Measurements from ENCODE around the gene SKIL. TPM values are rescaled to one million over a fixed set of nuclear protein-coding genes. Genes with fewer than 3 reads are reported as not detected.

SKIL gene
- total RNA-seq, 1 experiment from 2014 or later = 34.8 TPM

GRCh38 chr3:170350515-170351413 is 6.8 kb upstream of the SKIL start:
- no peak for DNase-seq (ENCODE audit: low read depth)

GRCh38 chr3:170352936-170353335 is 4.6 kb upstream of the SKIL start:
- no peak for DNase-seq (ENCODE audit: low read depth)

DNA sequence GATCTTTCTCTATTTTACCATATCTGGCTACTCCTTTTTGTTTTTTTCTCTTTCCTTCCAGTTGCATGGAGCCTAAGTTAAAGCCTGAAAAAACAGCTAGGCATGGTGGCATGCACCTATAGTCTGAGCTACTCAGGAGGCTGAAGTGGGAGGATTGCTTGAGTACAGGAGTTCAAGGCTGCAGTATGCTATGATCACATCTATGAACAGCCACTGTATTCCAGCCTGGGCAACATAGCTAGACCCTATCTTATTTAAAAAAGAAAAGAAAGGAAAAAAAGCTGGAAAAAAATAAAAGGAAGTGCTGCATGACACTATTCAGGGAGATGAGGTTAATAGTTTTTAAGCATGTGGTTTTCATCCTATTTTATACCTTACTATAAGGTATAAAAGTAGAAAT is 4.0 kb upstream of the SKIL start:
- no peak for DNase-seq (ENCODE audit: low read depth)

GRCh38 chr3:170354760-170355159 is 2.8 kb upstream of the SKIL start:
- no peak for DNase-seq (ENCODE audit: low read depth)

DNA sequence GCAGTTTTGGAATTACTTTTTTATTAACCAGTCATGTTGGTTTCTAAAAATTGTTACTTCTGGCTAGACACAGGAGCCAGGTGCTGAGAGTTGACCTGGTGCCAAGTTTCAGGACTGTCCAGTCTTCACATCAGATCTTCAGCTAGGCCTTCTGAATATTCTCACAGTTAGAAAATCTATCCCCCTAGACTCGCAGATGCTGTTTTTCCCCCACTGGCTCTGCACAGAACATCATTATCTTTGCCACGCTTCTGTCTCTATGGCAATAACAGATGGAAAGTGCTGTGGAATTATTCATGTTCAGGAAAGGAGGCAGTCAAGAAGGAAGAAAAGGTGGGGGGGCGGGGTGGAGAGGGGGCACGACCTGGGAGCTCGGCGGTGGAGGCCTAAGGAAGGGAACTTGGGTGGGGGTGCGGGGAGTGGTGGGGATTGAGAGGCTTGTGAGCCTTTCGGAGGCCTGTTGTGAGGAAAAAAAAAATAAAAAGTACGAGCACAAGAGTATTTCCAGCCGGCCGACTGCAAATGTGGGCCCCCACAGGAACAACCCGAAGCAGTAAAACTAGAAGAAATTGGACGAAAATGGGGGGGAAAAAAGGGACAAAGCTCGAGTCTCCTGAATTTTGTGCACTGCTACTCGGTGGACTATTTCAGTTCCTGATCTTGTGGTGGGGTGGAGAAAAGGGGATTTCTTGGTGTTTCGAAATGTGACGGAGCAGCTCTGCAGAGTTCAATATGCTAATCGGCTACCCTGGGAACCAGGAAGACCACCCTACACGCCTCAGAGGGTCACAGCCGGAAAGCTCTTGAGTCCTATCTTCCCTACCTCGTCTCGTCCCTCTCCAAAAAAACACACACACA is 1.5 kb upstream of the SKIL start:
- DNase-seq (ENCODE audit: low read depth) = peak; percentile 44

DNA sequence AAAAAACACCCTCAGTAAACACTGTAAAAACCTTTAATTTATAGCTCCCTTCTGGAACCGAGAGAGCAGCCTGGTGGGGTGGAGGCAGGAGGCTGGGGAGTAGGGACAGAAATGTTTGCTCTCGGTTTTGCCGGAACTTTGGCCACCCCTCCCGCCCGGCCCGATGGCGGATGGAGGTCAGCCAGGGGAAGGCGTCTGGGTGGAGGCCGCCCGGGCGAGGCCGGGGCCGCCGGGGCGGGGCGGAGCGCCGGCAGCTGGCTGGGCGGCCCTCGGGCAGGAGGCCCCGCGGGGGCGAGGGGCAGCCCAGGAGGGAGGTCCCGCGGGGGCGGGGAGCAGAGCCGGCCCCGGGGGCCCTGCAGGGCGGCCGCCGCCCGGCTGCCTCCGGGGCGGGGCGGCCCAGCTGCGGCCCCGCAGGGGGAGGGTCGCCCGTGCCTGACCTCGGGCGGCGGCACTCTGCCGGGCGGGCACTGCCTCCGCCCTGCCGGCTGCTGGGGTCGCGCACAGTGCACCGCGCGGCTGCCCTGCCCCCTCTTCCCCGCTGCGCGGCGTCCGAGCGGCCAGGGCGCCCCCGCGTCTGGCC is 829 bp upstream of the SKIL start:
- peak; percentile 70 for DNase-seq (ENCODE audit: low read depth)

- peak; percentile 70 for DNase-seq (ENCODE audit: low read depth)
These were observed 811 bp downstream of the SKIL start for GRCh38 chr3:170358042-170359010.

- DNase-seq (ENCODE audit: low read depth) = no peak
These were observed 1.7 kb downstream of the SKIL start for GRCh38 chr3:170359178-170359704.

GRCh38 chr3:170360466-170360865 is 3.0 kb downstream of the SKIL start:
- DNase-seq (ENCODE audit: low read depth) = no peak

GRCh38 chr3:170360916-170361315 is 3.4 kb downstream of the SKIL start:
- DNase-seq (ENCODE audit: low read depth) = no peak

GRCh38 chr3:170361711-170362110 is 4.2 kb downstream of the SKIL start:
- no peak for DNase-seq (ENCODE audit: low read depth)

DNA sequence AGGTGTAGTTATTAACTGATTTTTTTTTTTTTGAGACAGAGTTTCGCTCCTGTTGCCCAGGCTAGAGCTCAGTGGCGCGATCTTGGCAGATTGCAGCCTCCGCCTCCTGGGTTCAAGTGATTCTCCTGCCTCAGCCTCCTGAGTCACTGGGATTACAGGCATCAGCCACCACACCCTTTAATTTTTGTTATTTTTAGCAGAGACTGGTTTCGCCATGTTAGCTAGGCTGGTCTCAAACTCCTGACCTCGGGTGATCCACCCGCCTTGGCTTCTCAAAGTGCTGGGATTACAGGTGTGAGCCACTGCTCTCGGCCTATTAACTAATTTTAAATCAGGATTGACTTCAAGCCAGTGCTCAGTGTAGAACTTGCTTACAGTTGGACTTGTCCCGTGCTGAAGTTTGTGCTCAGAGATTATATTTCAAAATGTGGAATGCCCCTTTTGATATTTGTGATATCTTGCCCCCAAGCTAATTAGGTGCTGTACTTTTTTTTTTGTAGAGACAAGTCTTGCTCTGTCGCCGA is 6.0 kb downstream of the SKIL start:
- DNase-seq (ENCODE audit: low read depth) = no peak

GRCh38 chr3:170364965-170365364 is 7.5 kb downstream of the SKIL start:
- DNase-seq (ENCODE audit: low read depth) = no peak

DNA sequence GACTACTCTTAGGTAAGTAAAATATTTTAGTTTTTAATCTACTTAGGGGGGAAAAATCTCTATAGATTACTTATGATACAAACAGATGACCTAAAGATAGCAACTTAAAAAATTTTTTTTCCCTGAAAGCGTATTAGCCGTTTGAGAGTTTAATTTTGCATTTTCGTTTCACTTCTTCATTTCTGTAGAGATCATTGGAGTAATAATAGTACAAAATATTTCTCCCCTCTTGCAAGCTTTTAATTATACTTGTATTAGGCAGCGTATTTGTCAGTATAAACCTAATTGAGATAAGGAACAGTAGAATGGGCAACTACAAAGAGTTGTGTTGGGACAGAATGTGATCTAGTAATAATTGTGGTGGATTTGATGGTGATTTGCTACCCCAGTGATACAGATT is 10.3 kb downstream of the SKIL start:
- no peak for DNase-seq (ENCODE audit: low read depth)

GRCh38 chr3:170368921-170369320 is 11.4 kb downstream of the SKIL start:
- no peak for DNase-seq (ENCODE audit: low read depth)

GRCh38 chr3:170372190-170372879 is 14.8 kb downstream of the SKIL start:
- no peak for DNase-seq (ENCODE audit: low read depth)

DNA sequence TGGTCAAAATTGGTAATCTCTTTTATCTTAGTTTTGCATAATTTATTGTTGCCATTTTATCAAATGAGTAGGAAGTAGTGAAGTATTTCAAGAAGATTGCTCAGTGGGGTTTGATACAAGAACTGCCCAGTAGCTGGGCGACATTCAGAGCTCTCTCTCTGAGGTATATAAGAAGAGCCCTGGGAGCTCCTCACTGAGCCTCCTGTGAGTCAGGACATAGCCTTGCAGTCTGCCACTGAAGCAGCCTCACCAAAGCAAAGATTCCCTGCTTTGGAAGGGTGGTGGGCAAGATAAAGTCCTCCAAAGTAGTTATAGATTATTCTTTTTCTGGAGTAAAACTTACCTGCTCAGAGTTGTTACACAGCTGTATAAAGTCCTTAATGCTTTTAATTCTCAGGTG is 26.1 kb downstream of the SKIL start:
- peak; percentile 39 for DNase-seq (ENCODE audit: low read depth)

- DNase-seq (ENCODE audit: low read depth) = no peak
These were observed 29.0 kb downstream of the SKIL start for GRCh38 chr3:170386468-170386867.

GRCh38 chr3:170387950-170388349 is 30.4 kb downstream of the SKIL start:
- DNase-seq (ENCODE audit: low read depth) = no peak

GRCh38 chr3:170391108-170391507 is 33.6 kb downstream of the SKIL start:
- no peak for DNase-seq (ENCODE audit: low read depth)
